Measurements from ENCODE around the gene MADCAM1. TPM values are rescaled to one million over a fixed set of nuclear protein-coding genes. Genes with fewer than 3 reads are reported as not detected.

The MADCAM1 gene
- total and polyA plus RNA-seq, 4 donors = 0.24 to 4.4 (median 0.61) TPM

GRCh38 chr19:539429-540030 is 43.2 kb downstream of the MADCAM1 start:
- Histone ChIP-seq H3K4me1 (ENCODE audit: control insufficient read depth in 5 of 5, insufficient read depth in 5 of 5, low read length in 5 of 5) (peaks cover 0 to 14% (median 0%) of the 10 kb centered on the region in 5 donors), H3K9ac (ENCODE audit: insufficient read depth in 1 of 2, low read length in 2 of 2) (no peak overlapping the region), H3K27me3 (ENCODE audit: control insufficient read depth in 3 of 3, insufficient read depth in 3 of 3, low read length in 2 of 3) (no peaks in the 10 kb centered on the region), H3K27ac (ENCODE audit: low read depth in 1 of 2, low read length in 1 of 2) (no peak overlapping the region), H3K4me3 (no peak overlapping the region), H3K9me3 (ENCODE audit: control insufficient read depth in 4 of 4, insufficient read depth in 3 of 4, low read length in 3 of 4) (no peaks in the 10 kb centered on the region), H3K36me3 (ENCODE audit: control insufficient read depth in 4 of 4, insufficient read depth in 4 of 4, low read length in 4 of 4) (peaks cover 13 to 54% (median 14%) of the 10 kb centered on the region in 4 donors)
- 92 to 96% methylated on average over 30 of the region's 30 CpGs for WGBS, 2 donors
- no peak for TF ChIP-seq CTCF (IDR thresholded peaks at IDR 0.05; ENCODE audit: control extremely low read depth, extremely low read depth)
- ATAC-seq (ENCODE audit: insufficient read depth, low FRiP score) (no peak), DNase-seq (no peak)

- Histone ChIP-seq H3K9me3 (ENCODE audit: control insufficient read depth in 4 of 4, insufficient read depth in 3 of 4, low read length in 3 of 4) (no peaks in the 10 kb centered on the region), H3K4me1 (ENCODE audit: control insufficient read depth in 5 of 5, insufficient read depth in 5 of 5, low read length in 5 of 5) (peaks cover 0 to 7% (median 0%) of the 10 kb centered on the region in 5 donors), H3K4me3 (no peak overlapping the region), H3K27me3 (ENCODE audit: control insufficient read depth in 3 of 3, insufficient read depth in 3 of 3, low read length in 2 of 3) (no peaks in the 10 kb centered on the region), H3K27ac (ENCODE audit: low read depth in 1 of 2, low read length in 1 of 2) (no peak overlapping the region), H3K9ac (ENCODE audit: insufficient read depth in 1 of 2, low read length in 2 of 2) (no peak overlapping the region), H3K36me3 (ENCODE audit: control insufficient read depth in 4 of 4, insufficient read depth in 4 of 4, low read length in 4 of 4) (peaks cover 13 to 49% (median 13%) of the 10 kb centered on the region in 4 donors)
- WGBS, 2 donors = 92 to 93% methylated on average over 51 of the region's 51 CpGs
- ATAC-seq (ENCODE audit: insufficient read depth, low FRiP score) (no peak), DNase-seq (no peak)
- TF ChIP-seq CTCF (IDR thresholded peaks at IDR 0.05; ENCODE audit: control extremely low read depth, extremely low read depth) = no peak
Measured at GRCh38 chr19:540867-541637, 44.8 kb downstream of the MADCAM1 start.

- H3K27me3 ChIP-seq (ENCODE audit: control insufficient read depth in 3 of 3, insufficient read depth in 3 of 3, low read length in 2 of 3) = no peaks in the 10 kb centered on the region
- DNase-seq (no peak), ATAC-seq (ENCODE audit: insufficient read depth, low FRiP score) (no peak)
- H3K4me1 ChIP-seq (ENCODE audit: control insufficient read depth in 5 of 5, insufficient read depth in 5 of 5, low read length in 5 of 5) = peaks cover 0 to 7% (median 0%) of the 10 kb centered on the region in 5 donors
- no peak overlapping the region for H3K9ac ChIP-seq (ENCODE audit: insufficient read depth in 1 of 2, low read length in 2 of 2)
- H3K9me3 ChIP-seq (ENCODE audit: control insufficient read depth in 4 of 4, insufficient read depth in 3 of 4, low read length in 3 of 4) = no peaks in the 10 kb centered on the region
- 93 to 97% methylated on average over 25 to 26 of the region's 26 CpGs for WGBS, 2 donors
- peaks cover 7 to 42% (median 12%) of the 10 kb centered on the region in 4 donors for H3K36me3 ChIP-seq (ENCODE audit: control insufficient read depth in 4 of 4, insufficient read depth in 4 of 4, low read length in 4 of 4)
- no peak overlapping the region for H3K4me3 ChIP-seq
- no peak for TF ChIP-seq CTCF (IDR thresholded peaks at IDR 0.05; ENCODE audit: control extremely low read depth, extremely low read depth)
- H3K27ac ChIP-seq (ENCODE audit: low read depth in 1 of 2, low read length in 1 of 2) = no peak overlapping the region
Measured at GRCh38 chr19:541699-542098, 45.4 kb downstream of the MADCAM1 start.
